HepG2 (cell line): ENCODE data around the gene ZNF853. TPM values are rescaled to one million over a fixed set of nuclear protein-coding genes. Genes with fewer than 3 reads are reported as not detected.

Source experiments
- AKAP8 ChIP-seq: sonication (generic); formaldehyde crosslinking; IDR thresholded peaks from 2 replicates; pipeline ENCODE4 v1.5.1; 2020; ENCODE audit warnings: mild to moderate bottlenecking, missing genetic modification reagents
- ARNTL ChIP-seq: sonication (generic); formaldehyde crosslinking; IDR thresholded peaks from 2 replicates; pipeline ENCODE4 v1.4.0; 2020; ENCODE audit warnings: mild to moderate bottlenecking, missing genetic modification reagents
- FOXK2 ChIP-seq: fragments of 450-650 bp; IDR thresholded peaks from 2 replicates; pipeline ENCODE4 v1.6.1; 2016
- HMG20B ChIP-seq: conservative IDR thresholded peaks from 2 replicates; pipeline ENCODE4 v1.6.1; 2016; ENCODE audit warnings: missing genetic modification reagents, missing compliant biosample characterization
- KDM1A ChIP-seq: IDR thresholded peaks from 2 replicates; pipeline ENCODE4 v1.6.1; 2016; ENCODE audit warnings: missing compliant biosample characterization
- KDM2A ChIP-seq: sonication (generic); formaldehyde crosslinking; IDR thresholded peaks from 2 replicates; pipeline ENCODE4 v1.4.0; 2020; ENCODE audit warnings: low read depth, missing genetic modification reagents, borderline replicate concordance
- KMT2B ChIP-seq: IDR thresholded peaks from 2 replicates; pipeline ENCODE4 v1.6.1; 2016; ENCODE audit warnings: missing genetic modification reagents, missing compliant biosample characterization
- MED1 ChIP-seq: sonication (generic); formaldehyde crosslinking; IDR thresholded peaks from 2 replicates; pipeline ENCODE4 v1.4.0; 2020; ENCODE audit warnings: missing genetic modification reagents
- MTA1 ChIP-seq: sonication (generic); formaldehyde crosslinking; IDR thresholded peaks from 2 replicates; pipeline ENCODE4 v1.4.0; 2020; ENCODE audit warnings: missing genetic modification reagents, mild to moderate bottlenecking, borderline replicate concordance
- MXD4 ChIP-seq: IDR thresholded peaks from 2 replicates; pipeline ENCODE4 v1.6.1; 2016; ENCODE audit warnings: mild to moderate bottlenecking, missing biosample characterization, missing genetic modification reagents
- PHB2 ChIP-seq: fragments of 450-650 bp; IDR thresholded peaks from 2 replicates; pipeline ENCODE4 v1.6.1; 2018; ENCODE audit not compliant: partially characterized antibody
- RFX3 ChIP-seq: IDR thresholded peaks from 2 replicates; pipeline ENCODE4 v1.6.1; 2016; ENCODE audit warnings: missing biosample characterization, missing genetic modification reagents
- RXRA ChIP-seq: sonication (generic); formaldehyde crosslinking; IDR thresholded peaks from 2 replicates; pipeline ENCODE4 v1.5.1; 2020; ENCODE audit warnings: missing genetic modification reagents
- SRF ChIP-seq: IDR thresholded peaks from 2 replicates; pipeline ENCODE4 v1.6.1; 2011; ENCODE audit warnings: mild to moderate bottlenecking, low read depth, low read length, moderate library complexity
- YEATS2 ChIP-seq: sonication (generic); formaldehyde crosslinking; IDR thresholded peaks from 2 replicates; pipeline ENCODE4 v1.4.0; 2020; ENCODE audit warnings: missing genetic modification reagents, borderline replicate concordance
- ZFP1 ChIP-seq: IDR thresholded peaks from 2 replicates; pipeline ENCODE4 v1.6.1; 2016
- ZNF781 ChIP-seq: sonication (generic); formaldehyde crosslinking; IDR thresholded peaks from 2 replicates; pipeline ENCODE4 v1.5.1; 2020; ENCODE audit warnings: borderline replicate concordance, mild to moderate bottlenecking, missing genetic modification reagents; ENCODE audit errors: not compliant biosample characterization
- ZNF83 ChIP-seq: sonication (generic); formaldehyde crosslinking; IDR thresholded peaks from 2 replicates; pipeline ENCODE4 v1.4.0; 2020; ENCODE audit warnings: missing genetic modification reagents, mild to moderate bottlenecking, borderline replicate concordance
- polyA plus RNA-seq, 8 experiments: library from polyadenylated mRNA; depleted of rRNA in 3 of 8; stranded (reverse) in 7 of 8; unstranded in 1 of 8; fragments of >200 nt; fragmentation: Illumina TruSeq in 4 of 8; extraction: Trizol in 4 of 8; gene quantifications; 2 replicates each; pipeline versions ENCODE4 v1.2.1 to v1.2.3, GENCODE V29; 2011 to 2016; ENCODE audit warnings: low read depth in 4 of 8, missing spikeins in 1 of 8, mixed read lengths in 1 of 8; ENCODE audit not compliant: insufficient read depth in 1 of 8
- total RNA-seq, 5 experiments: library from RNA; depleted of rRNA; stranded (reverse); fragments of >200 nt; fragmentation: Illumina TruSeq; extraction: Trizol; gene quantifications; 2 replicates each; pipeline ENCODE4 v1.2.3, GENCODE V29; 2016; ENCODE audit warnings: low read depth in 1 of 5
- TF ChIP-seq, protein P1 (sequence below): sonication (generic); formaldehyde crosslinking; IDR thresholded peaks from 2 replicates; pipeline ENCODE4 v1.5.0; 2020; ENCODE audit warnings: mild to moderate bottlenecking, missing genetic modification reagents
- TF ChIP-seq, protein P2 (sequence below): sonication (generic); formaldehyde crosslinking; IDR thresholded peaks from 2 replicates; pipeline ENCODE4 v1.4.0; 2020; ENCODE audit warnings: low read depth, missing genetic modification reagents
- TF ChIP-seq, protein P3 (sequence below): sonication (generic); formaldehyde crosslinking; IDR thresholded peaks from 2 replicates; pipeline ENCODE4 v1.5.1; 2020; ENCODE audit warnings: mild to moderate bottlenecking, missing genetic modification reagents

Gene ZNF853
- total and polyA plus RNA-seq, 2 of the 13 experiments (the other 11 are each of a cell fraction or from before 2014, with no cell fraction given), result 2.1 to 6.2 TPM

DNA sequence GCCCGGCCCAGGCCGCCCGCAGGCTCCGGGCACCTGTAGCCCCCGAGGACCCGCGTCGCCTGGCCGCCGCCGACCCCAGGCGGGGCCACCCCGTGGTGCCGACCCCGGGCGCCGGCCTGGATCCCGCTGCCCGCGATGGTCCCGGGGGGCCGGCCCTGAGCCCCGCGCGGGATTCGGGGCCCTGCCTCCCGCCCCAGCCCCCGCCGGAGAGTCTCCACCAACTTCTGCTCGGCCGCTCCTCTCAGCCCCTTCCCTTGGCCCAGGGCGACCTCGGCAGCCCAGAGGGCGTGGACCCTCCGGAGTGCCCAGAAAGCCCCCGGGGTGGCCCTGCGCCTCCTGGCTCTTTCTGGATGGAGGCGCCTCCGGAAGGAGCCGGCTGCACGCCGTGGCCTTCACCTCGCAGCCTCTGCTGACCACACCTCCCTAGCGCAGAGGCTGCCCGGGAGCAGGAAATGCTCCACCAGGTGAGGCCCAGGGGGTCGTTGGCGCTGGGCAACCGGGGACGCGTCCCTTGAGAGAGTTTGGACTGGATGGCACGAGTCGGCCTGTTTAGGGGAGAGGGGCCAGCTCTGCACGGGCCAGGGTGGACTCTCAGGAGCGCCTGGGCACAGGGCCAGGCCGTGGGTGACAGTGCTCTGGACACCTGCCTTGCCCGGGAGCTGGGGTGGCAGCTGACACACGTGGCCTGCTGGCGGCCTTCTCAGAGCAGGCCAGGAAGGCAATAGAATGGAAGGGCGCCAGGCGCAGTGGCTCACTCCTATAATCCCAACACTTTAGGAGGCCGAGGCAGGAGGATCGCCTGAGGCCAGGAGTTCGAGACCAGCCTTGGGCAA is 529 bp downstream of the ZNF853 start (continued):
- TF ChIP-seq SRF (no peak), MXD4 (CRISPR knock-in tag) (peak; percentile 48; the same call in 1 of the 2 replicates), RFX3 (CRISPR knock-in tag) (peak; percentile 45; the same call in 1 of the 2 replicates), MED1 (peak; percentile 60), PHB2 (no peak), ARNTL (CRISPR knock-in tag) (0 out of 2 replicates have a peak, but pooled peaks have one; percentile 34), KDM1A (no peak), KDM2A (CRISPR knock-in tag) (peak; percentile 49; the same call in 1 of the 2 replicates), HMG20B (CRISPR knock-in tag) (no peak; the same call in 1 of the 2 replicates), AKAP8 (CRISPR knock-in tag) (no peak), FOXK2 (no peak), KMT2B (0 out of 2 replicates have a peak, but pooled peaks have one; percentile 44), ZNF781 (CRISPR knock-in tag) (peak; percentile 51), ZNF83 (CRISPR knock-in tag) (no peak), RXRA (CRISPR knock-in tag) (peak; percentile 81), MTA1 (CRISPR knock-in tag) (peak; percentile 56; the same call in 1 of the 2 replicates), ZFP1 (CRISPR knock-in tag) (0 out of 2 replicates have a peak, but pooled peaks have one; percentile 28), YEATS2 (peak; percentile 60; the same call in 1 of the 2 replicates)
- TF ChIP-seq, protein P1, sequence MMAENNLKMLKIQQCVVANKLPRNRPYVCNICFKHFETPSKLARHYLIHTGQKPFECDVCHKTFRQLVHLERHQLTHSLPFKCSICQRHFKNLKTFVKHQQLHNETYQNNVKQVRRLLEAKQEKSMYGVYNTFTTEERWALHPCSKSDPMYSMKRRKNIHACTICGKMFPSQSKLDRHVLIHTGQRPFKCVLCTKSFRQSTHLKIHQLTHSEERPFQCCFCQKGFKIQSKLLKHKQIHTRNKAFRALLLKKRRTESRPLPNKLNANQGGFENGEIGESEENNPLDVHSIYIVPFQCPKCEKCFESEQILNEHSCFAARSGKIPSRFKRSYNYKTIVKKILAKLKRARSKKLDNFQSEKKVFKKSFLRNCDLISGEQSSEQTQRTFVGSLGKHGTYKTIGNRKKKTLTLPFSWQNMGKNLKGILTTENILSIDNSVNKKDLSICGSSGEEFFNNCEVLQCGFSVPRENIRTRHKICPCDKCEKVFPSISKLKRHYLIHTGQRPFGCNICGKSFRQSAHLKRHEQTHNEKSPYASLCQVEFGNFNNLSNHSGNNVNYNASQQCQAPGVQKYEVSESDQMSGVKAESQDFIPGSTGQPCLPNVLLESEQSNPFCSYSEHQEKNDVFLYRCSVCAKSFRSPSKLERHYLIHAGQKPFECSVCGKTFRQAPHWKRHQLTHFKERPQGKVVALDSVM (CRISPR knock-in tag), result peak; percentile 93
- TF ChIP-seq, protein P2, sequence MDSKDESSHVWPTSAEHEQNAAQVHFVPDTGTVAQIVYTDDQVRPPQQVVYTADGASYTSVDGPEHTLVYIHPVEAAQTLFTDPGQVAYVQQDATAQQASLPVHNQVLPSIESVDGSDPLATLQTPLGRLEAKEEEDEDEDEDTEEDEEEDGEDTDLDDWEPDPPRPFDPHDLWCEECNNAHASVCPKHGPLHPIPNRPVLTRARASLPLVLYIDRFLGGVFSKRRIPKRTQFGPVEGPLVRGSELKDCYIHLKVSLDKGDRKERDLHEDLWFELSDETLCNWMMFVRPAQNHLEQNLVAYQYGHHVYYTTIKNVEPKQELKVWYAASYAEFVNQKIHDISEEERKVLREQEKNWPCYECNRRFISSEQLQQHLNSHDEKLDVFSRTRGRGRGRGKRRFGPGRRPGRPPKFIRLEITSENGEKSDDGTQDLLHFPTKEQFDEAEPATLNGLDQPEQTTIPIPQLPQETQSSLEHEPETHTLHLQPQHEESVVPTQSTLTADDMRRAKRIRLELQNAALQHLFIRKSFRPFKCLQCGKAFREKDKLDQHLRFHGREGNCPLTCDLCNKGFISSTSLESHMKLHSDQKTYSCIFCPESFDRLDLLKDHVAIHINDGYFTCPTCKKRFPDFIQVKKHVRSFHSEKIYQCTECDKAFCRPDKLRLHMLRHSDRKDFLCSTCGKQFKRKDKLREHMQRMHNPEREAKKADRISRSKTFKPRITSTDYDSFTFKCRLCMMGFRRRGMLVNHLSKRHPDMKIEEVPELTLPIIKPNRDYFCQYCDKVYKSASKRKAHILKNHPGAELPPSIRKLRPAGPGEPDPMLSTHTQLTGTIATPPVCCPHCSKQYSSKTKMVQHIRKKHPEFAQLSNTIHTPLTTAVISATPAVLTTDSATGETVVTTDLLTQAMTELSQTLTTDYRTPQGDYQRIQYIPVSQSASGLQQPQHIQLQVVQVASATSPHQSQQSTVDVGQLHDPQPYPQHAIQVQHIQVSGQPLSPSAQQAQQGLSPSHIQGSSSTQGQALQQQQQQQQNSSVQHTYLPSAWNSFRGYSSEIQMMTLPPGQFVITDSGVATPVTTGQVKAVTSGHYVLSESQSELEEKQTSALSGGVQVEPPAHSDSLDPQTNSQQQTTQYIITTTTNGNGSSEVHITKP (CRISPR knock-in tag), result no peak
- TF ChIP-seq, protein P3, sequence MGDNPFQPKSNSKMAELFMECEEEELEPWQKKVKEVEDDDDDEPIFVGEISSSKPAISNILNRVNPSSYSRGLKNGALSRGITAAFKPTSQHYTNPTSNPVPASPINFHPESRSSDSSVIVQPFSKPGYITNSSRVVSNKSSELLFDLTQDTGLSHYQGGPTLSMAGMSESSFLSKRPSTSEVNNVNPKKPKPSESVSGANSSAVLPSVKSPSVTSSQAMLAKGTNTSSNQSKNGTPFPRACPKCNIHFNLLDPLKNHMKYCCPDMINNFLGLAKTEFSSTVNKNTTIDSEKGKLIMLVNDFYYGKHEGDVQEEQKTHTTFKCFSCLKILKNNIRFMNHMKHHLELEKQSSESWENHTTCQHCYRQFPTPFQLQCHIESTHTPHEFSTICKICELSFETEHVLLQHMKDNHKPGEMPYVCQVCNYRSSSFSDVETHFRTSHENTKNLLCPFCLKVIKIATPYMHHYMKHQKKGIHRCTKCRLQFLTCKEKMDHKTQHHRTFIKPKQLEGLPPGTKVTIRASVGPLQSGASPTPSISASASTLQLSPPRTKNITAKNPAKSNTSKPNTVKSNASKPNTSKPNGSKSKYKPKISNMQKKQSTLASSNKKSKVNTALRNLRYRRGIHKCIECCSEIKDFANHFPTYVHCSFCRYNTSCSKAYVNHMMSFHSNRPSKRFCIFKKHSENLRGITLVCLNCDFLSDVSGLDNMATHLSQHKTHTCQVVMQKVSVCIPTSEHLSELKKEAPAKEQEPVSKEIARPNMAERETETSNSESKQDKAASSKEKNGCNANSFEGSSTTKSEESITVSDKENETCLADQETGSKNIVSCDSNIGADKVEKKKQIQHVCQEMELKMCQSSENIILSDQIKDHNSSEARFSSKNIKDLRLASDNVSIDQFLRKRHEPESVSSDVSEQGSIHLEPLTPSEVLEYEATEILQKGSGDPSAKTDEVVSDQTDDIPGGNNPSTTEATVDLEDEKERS (CRISPR knock-in tag), result 0 out of 2 replicates have a peak, but pooled peaks have one; percentile 37
